Stimulated activated CD4-positive, alpha-beta T cell treated with anti-CD3 and anti-CD28 coated beads, TNF-alpha, amount 100 ng/mL, for 4 hours (primary cell): ENCODE data around the gene TENM4.
"Not testable (repeated sequence)": the region's sequence is repeated elsewhere in the genome, so short reads cannot be mapped to it uniquely, and the experiment has no call there.

Source experiments
- DNase-seq, 3 experiments: peaks; one replicate each; pipeline ENCODE4 v3.0.0-alpha.2; 2020; ENCODE audit warnings: low read depth in 3 of 3

The TENM4 gene

DNA sequence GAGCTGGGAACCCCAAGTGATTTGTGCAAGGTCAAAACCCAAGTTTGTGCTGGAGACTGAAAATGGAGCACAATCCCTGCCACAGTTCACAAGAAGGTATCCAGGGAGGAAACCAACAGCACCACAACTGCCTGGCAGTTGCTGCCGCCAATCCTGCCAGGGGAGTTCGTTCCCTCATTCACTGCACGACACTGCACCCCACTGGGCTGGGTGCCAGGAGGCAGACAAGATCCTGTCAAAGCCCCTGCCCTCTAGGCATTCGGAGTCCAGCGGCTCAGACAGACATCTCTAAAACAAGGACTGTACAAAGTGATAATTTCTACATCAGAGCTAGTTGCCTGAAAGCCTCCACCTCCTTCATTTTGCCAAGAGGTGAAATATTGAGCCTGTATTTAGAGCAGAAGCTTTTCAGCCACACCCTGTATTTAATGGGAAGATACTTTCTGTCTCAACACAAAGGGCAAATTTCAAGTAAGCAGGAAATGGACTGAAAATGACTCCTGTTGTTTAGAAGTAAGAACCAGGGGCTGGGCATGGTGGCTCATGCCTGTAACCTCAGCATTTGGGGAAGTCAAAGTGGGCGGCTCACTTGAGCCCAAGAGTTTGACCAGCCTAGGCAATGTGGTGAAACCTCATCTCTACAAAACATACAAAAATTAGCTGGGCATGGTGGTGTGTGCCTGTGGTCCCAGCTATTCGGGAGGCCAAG lies 588.8 kb downstream of the TENM4 start:
- no peak for DNase-seq

DNA sequence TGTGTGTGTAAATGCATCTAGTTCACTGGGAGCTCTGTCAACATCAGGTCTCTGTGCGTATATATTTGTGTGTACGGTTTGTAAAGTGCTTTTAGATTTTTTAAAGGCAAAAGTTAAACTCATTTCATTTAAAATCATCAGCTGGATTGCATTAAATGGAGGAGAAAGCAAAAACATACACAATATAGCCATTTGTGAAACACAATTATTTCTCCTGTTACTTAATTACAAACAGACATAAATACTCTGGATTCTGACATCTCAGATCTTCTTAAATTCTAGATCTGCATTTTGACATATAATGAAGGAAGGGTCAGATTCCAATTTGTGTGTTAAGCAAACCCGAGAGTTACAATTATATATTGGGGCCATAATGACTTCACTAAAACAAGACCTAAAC lies 590.8 kb downstream of the TENM4 start:
- DNase-seq = no peak

DNA sequence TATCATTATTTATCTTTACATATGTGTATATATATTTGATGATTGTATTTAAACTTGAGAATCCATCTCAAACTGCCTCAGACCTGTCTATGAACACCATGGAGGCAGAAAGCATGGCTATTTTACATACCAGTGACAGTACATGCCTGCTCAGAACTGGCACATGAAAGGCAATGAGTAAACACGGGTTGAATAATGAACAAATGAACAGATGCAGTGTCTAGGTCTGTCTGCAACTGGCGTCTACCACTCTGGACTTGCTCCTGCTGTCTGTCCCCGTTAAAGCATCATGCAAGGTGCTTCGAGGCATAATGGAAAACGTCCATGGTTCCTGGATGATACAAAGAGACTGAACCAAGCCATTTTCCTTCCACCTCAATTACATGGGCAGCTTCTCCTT lies 594.6 kb downstream of the TENM4 start:
- DNase-seq = no peak

DNA sequence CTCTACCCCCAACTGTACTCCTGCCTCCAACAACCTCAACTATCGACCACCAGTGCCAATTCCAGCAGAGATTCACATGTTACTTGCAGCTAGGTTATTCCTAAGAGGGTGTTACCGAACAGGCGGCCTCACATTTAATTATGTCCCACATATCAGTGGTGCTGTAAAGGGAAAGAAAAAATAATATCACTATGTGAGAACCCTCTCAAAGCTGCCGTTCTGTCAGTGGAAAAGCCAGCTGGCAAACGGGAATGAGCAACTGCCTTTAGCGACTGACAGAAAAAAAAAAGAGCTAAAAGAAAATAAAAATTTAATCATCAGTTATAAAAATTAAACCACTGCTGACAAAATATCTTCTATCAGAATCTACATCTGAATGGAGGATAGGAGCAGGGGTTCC lies 595.3 kb downstream of the TENM4 start:
- no peak for DNase-seq

DNA sequence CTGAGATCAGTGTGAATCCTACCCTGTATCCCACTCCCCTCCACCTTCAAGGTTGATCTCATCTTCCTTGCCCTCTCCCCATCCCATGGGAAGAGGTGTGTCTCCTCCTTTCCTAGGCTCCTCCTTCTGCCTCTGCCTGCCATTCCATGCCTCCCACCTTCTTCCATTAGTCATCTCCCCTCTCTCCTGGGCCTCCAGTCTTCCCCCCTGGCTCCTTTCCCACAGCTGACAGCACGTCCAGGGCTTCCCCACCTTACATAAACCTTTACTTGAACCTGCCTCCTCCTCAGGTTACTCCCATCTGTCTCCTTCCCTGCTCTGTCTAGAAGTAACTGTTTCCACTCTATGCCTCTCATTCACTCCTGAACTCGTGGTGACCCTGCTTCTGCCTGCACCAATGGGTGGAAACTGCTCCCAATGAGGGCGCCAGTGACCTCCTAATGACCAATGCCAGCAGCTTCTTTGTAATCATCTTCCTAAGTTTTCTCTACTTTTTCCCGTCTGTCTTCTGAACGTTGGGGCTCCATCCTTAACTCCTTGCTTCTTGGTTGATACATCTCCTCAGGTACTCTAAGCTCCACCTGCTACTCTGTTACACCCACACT lies 599.3 kb downstream of the TENM4 start:
- DNase-seq = no peak

DNA sequence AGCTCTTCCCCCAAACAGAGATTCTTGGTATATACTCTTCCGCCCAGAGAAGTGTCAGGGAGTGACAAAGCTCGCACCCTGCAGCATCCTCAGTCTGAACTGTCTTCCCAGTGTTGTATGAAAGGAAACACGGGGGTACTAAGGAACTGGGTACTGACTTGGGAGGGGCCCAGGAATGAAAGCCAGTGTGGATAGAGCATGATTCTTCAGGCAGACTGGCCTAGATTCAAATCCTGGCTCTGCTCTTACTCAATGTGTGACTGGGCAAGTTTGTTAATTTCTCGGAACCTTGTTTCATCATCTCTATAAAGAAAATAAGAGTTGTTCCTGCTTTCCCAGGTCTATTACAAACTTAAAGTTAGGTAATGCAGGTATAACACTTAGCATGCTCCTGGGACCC lies 600.2 kb downstream of the TENM4 start:
- no peak for DNase-seq

DNA sequence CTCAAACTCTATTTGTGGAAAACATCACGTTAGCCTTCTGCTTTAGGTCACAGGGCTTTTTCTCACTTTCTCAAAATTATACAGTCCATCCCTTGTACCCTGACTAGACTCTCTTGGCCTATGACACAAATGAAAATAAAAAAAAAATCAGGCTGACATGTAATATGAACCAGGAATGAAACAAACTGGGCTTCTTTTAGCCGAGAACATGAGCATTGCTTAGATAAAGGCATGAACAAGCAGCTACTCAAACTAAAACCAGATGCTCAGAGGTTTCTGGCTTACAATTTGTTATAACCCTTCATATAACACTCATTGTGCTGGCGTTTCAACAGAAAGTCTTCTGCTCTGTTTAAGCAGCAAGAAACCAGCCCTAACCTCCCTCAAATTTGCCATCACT lies 600.6 kb downstream of the TENM4 start:
- DNase-seq = no peak

DNA sequence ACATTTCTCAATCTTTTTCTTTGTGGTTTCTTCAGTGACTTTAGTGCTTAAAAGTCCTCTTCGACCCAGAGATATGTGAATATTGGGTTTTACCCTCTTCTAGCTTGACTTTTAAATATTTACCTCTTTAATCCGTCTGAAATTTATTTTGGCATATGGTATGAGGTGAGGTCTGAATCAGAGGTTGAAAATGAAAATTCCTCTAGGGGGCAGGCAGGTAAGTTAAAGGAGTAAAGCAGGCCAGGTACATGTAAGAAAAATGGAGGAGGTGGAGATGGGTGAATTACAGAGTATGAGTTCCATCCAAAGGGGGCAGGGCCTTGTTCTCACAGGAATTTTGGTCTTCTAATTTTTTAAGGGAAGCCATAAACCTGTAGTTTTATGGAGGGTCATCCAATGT lies 602.4 kb downstream of the TENM4 start:
- DNase-seq = no peak

DNA sequence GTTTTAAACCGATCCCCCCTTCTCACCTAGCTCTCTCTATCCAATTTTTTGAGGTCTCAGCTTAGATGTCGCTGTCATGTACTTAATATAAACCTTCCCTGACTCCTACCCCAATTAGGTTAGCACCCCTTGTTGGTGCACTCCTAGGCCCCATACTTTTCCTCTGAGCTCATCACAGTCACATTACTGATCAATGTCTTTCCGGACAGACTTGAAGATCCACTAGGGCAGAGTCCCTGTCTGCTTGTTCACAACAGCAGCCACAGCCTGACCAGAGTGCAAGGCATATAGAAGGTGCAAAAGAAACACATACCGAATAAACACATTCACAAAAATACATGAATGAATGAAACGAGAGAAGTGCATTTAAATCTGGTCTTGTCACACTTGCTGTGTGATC lies 605.2 kb downstream of the TENM4 start:
- DNase-seq = no peak

DNA sequence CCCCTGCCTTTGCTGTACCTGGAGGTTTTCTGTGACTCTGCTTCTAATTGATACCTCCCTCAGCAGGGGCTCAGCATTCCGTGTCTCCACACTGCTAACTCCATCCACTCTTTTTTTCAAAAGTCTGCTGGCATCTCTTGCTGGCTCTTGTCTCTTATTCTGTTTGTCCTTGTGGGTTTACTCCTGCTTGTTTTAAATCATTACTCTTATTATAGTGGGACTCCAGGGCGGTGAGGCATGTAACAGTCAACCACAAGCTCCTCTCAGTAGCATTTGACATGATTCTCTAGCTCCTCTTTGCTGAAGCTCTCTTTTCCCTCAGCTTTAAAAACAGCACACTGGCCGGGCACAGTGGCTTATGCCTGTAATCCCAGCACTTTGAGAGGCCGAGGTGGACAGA lies 605.9 kb downstream of the TENM4 start:
- no peak for DNase-seq

DNA sequence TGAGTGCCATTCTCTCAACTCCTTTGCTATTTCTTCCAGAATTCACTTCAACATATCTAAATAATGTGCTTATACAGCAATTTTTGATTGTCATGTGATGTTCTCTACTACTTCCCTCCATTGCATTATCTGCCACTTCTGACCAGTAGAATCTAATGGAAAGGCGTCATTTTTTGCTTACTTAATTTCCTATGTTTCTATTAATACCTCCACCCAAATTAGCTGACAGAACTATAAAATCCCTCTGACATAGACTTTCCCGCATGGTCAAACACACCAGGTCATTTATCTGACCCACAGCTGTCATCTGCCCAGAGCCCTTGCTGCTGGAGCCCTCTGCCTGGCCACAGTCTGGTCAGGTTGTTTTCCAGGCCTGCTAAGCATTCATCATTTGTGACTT lies 607.6 kb downstream of the TENM4 start:
- no peak for DNase-seq

DNA sequence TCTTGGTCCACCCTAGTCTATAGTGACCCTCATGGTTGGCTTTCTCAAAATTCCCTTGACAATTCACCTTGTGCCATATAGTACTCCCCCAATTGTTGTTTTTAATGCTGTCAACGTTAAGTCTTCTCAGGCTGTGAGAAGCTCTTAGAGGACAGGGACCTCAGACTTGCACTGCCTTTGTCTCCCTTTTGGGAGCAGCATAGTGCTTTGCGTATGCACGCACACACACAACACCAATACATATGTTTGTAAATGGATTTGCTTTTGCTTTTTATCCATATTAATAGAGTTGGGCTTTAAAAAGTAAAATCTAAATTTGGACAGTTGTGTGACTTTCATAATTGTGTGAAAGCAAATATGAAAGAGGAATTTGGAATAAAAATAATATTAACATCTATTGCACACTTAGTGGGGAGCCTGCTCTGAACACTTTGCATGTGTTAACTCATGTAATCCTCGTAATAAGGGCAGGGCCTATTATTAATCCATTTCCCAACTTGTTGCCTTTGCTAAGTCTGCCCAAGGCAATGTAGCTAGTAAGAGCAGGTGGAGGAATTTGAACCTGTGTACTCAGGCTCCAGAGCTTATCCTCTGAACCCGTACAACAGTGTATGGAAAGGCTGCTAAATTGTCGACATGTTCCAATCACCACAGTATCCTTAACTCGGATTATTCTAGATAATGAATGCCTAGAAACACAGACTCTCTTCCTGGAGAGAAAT lies 608.4 kb downstream of the TENM4 start:
- no peak for DNase-seq

DNA sequence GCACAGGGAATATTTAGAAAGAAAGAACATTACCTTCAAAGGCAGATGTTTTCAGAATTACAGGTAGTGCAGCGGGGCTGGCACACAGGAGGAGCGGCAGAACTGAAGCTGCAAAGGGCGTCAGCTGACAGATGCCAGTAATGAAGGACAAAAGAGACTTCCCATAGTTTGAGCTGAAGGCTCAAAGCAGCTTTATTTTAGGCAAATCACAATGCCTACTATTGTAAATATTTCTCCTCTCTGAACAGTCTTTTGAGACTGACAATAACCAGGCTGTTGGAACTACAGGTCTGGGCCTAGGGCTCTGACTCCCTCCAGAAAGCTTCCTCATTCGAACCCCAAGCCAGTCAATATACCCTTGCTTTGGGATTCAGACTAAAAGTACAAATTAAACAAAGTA lies 609.3 kb downstream of the TENM4 start:
- no peak for DNase-seq

DNA sequence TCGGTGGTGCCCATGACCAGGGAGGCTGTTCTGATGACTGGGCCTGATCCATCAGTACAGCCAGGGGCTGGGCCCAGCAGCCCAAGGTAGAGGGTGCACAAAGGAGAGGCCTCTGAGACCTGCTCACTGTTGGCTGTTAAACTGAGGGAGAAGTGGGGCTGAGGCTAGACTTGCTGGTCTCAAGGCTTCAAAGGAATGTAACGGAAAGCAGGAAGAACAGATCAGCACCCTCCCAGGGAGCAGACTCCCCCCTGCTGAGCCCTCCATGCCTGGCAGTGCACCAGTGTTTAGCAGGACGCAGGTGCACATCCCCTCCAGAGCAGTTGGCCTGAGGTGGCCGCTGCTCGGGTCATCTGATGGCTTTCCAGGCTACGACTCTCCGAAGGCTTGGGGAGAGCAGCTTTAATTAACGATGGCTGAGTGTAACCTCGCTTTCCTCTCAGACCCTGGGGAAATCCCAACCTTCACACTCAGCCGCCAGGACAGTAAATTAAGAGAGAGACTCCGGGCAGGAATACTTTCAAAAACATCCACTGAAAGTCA lies 610.5 kb downstream of the TENM4 start:
- no peak for DNase-seq

DNA sequence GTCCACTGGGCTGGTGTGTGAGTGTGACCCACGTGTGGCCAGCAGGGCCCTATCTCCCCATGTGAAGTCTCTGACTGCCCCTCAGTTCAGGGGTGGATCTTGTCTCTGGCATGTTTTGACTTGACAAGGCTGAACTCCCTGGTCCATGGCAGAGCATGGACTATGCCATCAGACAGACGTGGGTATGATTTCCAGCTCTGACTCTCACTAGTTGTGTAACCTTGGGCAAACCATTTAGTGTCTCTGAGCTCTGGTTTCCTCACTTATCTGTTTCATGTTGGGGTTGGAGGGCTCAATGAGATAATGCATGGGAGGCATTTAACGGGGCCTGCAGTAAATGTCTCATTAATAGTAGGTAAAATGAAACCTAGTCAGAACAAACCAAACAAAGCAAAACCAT lies 611.7 kb downstream of the TENM4 start:
- no peak for DNase-seq

DNA sequence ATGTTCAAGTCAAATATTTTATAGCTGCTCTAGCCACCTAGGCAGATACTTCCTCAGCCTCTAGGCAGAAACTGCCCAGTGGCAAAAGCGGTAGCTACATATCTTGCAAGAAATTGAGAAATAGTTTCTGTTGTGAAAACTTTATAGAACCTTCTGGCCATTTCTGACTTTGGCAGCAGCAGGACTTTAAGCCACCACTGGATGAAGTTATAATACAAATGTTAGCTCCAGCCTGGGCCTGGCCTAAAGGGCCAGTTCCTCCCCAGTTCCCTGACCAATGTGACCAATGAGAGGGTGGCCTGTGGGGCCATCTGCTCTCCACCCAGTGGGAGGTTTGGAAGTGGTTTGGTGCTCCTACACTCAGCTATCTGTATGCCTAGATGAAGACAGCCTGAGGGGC lies 612.2 kb downstream of the TENM4 start:
- DNase-seq = no peak

DNA sequence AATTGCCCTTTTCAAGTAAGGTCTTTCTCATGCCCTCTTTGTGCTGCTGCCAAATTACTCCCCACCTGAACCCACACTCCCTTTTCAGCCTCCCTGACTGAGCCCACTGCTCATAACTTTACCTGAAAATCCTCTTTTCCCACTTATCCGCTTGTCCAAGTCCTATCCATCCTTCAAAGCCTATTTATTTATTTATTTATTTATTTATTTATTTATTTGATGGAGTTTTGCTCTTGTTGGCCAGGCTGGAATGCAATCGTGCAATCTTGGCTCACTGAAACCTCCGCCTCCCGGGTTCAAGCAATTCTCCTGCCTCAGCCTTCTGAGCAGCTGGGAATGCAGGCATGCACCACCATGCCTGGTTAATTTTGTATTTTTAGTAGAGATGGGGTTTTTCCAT lies 613.5 kb downstream of the TENM4 start:
- not testable (repeated sequence) for DNase-seq

DNA sequence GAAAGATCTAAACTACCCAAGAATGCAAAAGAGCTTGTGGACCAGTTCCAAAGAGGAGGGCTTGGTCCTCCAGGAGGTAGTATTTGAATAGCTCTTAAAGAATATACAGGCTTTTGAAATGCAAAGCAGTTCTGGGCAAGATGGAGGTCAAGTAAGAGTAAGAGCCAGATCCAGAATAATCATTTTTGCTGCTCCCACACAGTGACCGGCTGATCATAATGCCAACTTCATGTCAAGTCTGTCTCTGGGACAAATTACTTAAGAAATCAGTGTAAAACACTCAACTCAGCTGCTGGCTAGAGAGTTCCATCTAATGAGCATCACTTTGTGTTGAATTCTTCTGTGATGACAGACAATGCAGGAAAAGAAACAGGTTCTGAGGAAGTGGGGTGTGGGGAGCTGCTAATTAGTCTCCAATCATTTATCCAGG lies 615.2 kb downstream of the TENM4 start:
- DNase-seq = no peak

DNA sequence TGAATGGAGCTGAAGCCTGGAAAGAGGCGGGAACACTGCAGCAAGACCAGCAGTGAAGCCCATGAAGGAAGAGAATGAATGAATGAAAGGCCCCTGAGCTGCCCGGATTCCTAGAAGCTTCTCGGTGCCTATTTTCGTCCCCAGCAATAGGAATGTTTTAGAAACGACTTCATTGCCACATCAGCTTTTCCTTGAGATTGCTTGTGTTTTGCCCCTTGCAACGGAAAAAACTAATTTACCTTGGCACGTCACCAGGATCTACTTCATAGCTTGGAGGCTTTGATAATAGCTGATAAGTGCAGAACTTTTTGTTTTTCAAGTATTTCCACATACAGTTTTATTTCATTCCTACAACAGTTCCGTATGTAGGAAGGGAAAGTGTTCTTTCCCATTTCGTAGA lies 617.2 kb downstream of the TENM4 start:
- no peak for DNase-seq

DNA sequence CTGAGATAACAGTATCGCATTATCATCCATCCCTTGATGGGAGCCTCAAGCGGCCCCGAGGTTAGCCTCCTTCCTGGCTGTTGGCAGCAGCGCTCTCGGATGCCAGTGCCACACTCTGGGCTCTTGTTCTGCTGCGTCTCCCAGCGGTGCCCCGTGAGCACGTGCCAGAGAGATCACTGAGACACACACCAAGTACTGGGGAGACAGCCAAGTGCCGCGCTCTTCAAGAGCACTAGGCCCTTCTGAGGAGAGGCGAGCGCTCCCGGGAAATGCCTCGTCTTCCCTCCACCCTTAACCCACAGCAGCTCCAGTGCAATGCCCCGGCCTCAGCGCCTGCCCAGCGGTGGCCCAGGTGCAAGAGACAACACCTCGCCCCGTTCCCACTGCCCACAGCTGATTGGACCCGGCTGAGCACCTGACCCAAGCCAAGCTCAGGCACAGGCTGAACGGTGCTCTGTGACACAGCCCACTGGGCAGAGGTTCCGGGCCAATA lies 617.9 kb downstream of the TENM4 start:
- no peak for DNase-seq

DNA sequence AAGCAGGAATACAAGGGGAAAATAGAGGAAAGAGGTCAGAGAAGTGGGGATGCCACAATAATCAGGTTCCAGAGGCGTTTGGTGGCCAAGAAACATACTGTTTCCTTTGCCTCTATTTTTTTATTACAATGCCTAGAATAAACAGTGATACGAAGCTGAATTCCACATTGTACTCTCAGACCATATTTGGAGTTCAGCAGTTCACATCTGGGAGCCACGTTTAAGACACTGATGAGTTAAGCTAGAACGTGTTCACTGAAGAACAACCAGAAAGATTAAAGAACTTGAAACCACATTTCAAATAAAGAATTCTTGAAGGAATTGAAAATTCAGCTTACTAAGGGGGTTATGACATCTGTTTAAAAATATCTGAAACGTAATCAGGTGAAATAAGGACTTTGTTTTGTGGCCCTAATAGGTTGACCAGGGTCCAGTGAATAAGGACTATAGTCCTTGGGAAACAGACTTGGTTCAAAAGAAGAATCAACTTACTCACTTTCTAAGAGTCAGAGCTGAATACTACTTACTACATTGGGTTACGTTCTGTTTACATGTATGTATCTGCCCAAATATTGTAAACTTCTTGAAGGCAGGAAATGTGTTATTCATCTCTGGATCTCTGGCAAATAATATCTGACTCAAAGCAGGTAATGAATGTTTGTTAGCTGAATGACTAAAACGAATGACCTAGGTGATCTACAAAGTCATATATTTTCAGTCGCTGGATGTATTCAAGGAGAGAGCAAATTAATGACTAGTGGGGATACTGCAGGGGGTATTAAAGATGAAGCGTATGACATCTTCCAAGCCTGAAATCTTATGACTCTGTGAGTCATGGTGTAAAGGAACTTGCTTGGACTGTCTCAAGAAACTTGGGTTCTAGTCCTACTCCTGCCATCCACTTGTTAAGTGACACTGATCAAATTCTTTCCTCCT lies 619.2 kb downstream of the TENM4 start:
- DNase-seq = no peak

DNA sequence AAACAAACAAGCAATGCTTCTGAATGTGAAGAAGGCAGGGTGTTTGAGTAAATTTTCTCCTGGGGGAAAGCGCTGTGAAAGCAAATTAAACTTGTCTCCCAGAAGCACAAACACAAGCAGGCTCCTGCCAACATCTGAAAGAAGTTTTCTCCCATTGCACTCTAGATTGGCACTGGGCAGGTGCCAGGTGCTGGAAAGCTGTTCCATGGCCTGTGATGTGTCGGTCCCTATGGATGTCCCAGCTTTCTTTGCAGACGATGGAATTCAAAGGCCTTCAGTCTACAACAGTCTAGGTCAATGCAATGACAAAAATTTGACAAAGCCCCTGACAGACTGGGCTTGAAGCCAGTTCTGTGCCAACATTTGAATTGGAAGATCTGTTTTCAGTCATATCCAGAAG lies 620.1 kb downstream of the TENM4 start:
- DNase-seq = no peak
